ENCODE data around the gene FBXO33. TPM values are rescaled to one million over a fixed set of nuclear protein-coding genes. Genes with fewer than 3 reads are reported as not detected.

FBXO33 gene
- total RNA-seq, 2 experiments from 2014 or later = 16.8 to 18.6 TPM

- H3K4me1 Mint-ChIP-seq (ENCODE audit: low read depth) = no peaks in the 10 kb centered on the region
- CTCF ChIA-PET = interaction anchor here (0.9 to 2.9 kb wide), 3 partner anchors 20 to 136 kb away, joined by 3 to 11 read pairs (median 5); no protein-coding TSS in a partner anchor
- H3K27ac Mint-ChIP-seq = no peak overlapping the region
- peaks cover 19% of the 10 kb centered on the region for H3K9me3 Mint-ChIP-seq
- peak; percentile 54 for DNase-seq
- peak; percentile 67 for TF ChIP-seq CTCF (IDR thresholded peaks at IDR 0.05)
- H3K36me3 Mint-ChIP-seq (ENCODE audit: low read depth) = peaks cover 27% of the 10 kb centered on the region
- H3K4me3 Mint-ChIP-seq = no peak overlapping the region
- intact Hi-C loops (cut with micrococcal nuclease) = loop anchor here (10.0 kb wide), 1 partner anchor 134 kb away; the partner anchor contains the start of gene MIA2
- no peaks in the 10 kb centered on the region for H3K27me3 Mint-ChIP-seq
- no peak for ATAC-seq
- POLR2A ChIA-PET = no interaction called here
These were observed 63.8 kb downstream of the FBXO33 start for GRCh38 chr14:39368261-39368959.

- CTCF ChIA-PET = interaction anchor here (0.5 kb wide), 1 partner anchor 292 kb away, joined by 3 read pairs; no protein-coding TSS in a partner anchor
- no peaks in the 10 kb centered on the region for H3K4me1 Mint-ChIP-seq (ENCODE audit: low read depth)
- DNase-seq (no peak), ATAC-seq (no peak)
- POLR2A ChIA-PET = no interaction called here
- H3K27me3 Mint-ChIP-seq = no peaks in the 10 kb centered on the region
- peaks cover 34% of the 10 kb centered on the region for H3K36me3 Mint-ChIP-seq (ENCODE audit: low read depth)
- H3K9me3 Mint-ChIP-seq = peaks cover 27% of the 10 kb centered on the region
- no peak overlapping the region for H3K27ac Mint-ChIP-seq
- intact Hi-C loops (cut with micrococcal nuclease) = loop anchor here (10.0 kb wide), 1 partner anchor 133 kb away; the partner anchor contains the start of gene MIA2
- TF ChIP-seq CTCF (IDR thresholded peaks at IDR 0.05) = no peak
- H3K4me3 Mint-ChIP-seq = no peak overlapping the region
These were observed 64.9 kb downstream of the FBXO33 start for GRCh38 chr14:39367387-39367751.

GRCh38 chr14:39366460-39367386 lies 65.5 kb downstream of the FBXO33 start:
- H3K4me3 Mint-ChIP-seq = no peak overlapping the region
- ChIA-PET POLR2A (no interaction called here), CTCF (interaction anchor here (0.5 kb wide), 1 partner anchor 292 kb away, joined by 3 read pairs; no protein-coding TSS in a partner anchor)
- H3K36me3 Mint-ChIP-seq (ENCODE audit: low read depth) = peaks cover 41% of the 10 kb centered on the region
- intact Hi-C loops (cut with micrococcal nuclease) = loop anchor here (10.0 kb wide), 1 partner anchor 132 kb away; the partner anchor contains the start of gene MIA2
- no peak overlapping the region for H3K27ac Mint-ChIP-seq
- DNase-seq = no peak
- TF ChIP-seq CTCF (IDR thresholded peaks at IDR 0.05) = no peak
- H3K9me3 Mint-ChIP-seq = peaks cover 30% of the 10 kb centered on the region
- no peak for ATAC-seq
- H3K4me1 Mint-ChIP-seq (ENCODE audit: low read depth) = no peaks in the 10 kb centered on the region
- H3K27me3 Mint-ChIP-seq = no peaks in the 10 kb centered on the region

- H3K27ac Mint-ChIP-seq = no peak overlapping the region
- intact Hi-C loops (cut with micrococcal nuclease) = loop anchor here (10.0 kb wide), 1 partner anchor 131 kb away; the partner anchor contains the start of gene MIA2
These were observed 66.9 kb downstream of the FBXO33 start for GRCh38 chr14:39365354-39365753.

More at GRCh38 chr14:39365354-39365753, 66.9 kb downstream of the FBXO33 start:
- ATAC-seq = no peak
- DNase-seq = no peak
- H3K4me1 Mint-ChIP-seq (ENCODE audit: low read depth) = no peaks in the 10 kb centered on the region
- ChIA-PET POLR2A (no interaction called here), CTCF (no interaction called here)
- no peak for TF ChIP-seq CTCF (IDR thresholded peaks at IDR 0.05)
- peaks cover 32% of the 10 kb centered on the region for H3K9me3 Mint-ChIP-seq
- no peak overlapping the region for H3K4me3 Mint-ChIP-seq
- no peaks in the 10 kb centered on the region for H3K27me3 Mint-ChIP-seq
- peaks cover 52% of the 10 kb centered on the region for H3K36me3 Mint-ChIP-seq (ENCODE audit: low read depth)
